CD4-positive, alpha-beta T cell treated with Interferon gamma for 1 hour (primary cell): ENCODE data around the gene P2RY14.
"Not testable (repeated sequence)": the region's sequence is repeated elsewhere in the genome, so short reads cannot be mapped to it uniquely, and the experiment has no call there.

Source experiments
- DNase-seq: peaks from one replicate; pipeline ENCODE4 v3.0.0-alpha.2; 2020

Gene P2RY14

GRCh38 chr3:151256749-151257148 is 21.6 kb downstream of the P2RY14 start:
- no peak for DNase-seq

GRCh38 chr3:151248772-151249337 is 29.5 kb downstream of the P2RY14 start:
- no peak for DNase-seq

GRCh38 chr3:151242006-151242405 is 36.3 kb downstream of the P2RY14 start:
- DNase-seq, result not testable (repeated sequence)

GRCh38 chr3:151236736-151237135 is 41.6 kb downstream of the P2RY14 start:
- DNase-seq, result no peak

- no peak for DNase-seq
Measured at GRCh38 chr3:151236316-151236715, 42.0 kb downstream of the P2RY14 start.

- DNase-seq, result no peak
Measured at GRCh38 chr3:151234825-151235224, 43.5 kb downstream of the P2RY14 start.

GRCh38 chr3:151232991-151233390 is 45.4 kb downstream of the P2RY14 start:
- no peak for DNase-seq

- not testable (repeated sequence) for DNase-seq
Measured at GRCh38 chr3:151232403-151232802, 45.9 kb downstream of the P2RY14 start.

- DNase-seq, result peak; percentile 44
Measured at GRCh38 chr3:151230646-151231045, 47.7 kb downstream of the P2RY14 start.

- no peak for DNase-seq
Measured at GRCh38 chr3:151228666-151229040, 49.7 kb downstream of the P2RY14 start.

GRCh38 chr3:151227807-151228665 is 50.3 kb downstream of the P2RY14 start:
- peak; percentile 79 for DNase-seq

- no peak for DNase-seq
Measured at GRCh38 chr3:151227266-151227806, 51.0 kb downstream of the P2RY14 start.

- DNase-seq, result no peak
Measured at GRCh38 chr3:151226825-151227224, 51.5 kb downstream of the P2RY14 start.

- DNase-seq, result peak; percentile 16
Measured at GRCh38 chr3:151226088-151226563, 52.2 kb downstream of the P2RY14 start.

GRCh38 chr3:151225040-151225975 is 53.0 kb downstream of the P2RY14 start:
- no peak for DNase-seq

- DNase-seq, result no peak
Measured at GRCh38 chr3:151224268-151224866, 54.0 kb downstream of the P2RY14 start.

- no peak for DNase-seq
Measured at GRCh38 chr3:151219056-151219455, 59.3 kb downstream of the P2RY14 start.

- DNase-seq, result no peak
Measured at GRCh38 chr3:151218136-151218535, 60.2 kb downstream of the P2RY14 start.

- DNase-seq, result no peak
Measured at GRCh38 chr3:151216641-151217607, 61.4 kb downstream of the P2RY14 start.

GRCh38 chr3:151214459-151214858 is 63.9 kb downstream of the P2RY14 start:
- no peak for DNase-seq

- DNase-seq, result no peak
Measured at GRCh38 chr3:151213881-151214280, 64.5 kb downstream of the P2RY14 start.
